ENCODE results near the gene SFT2D3. TPM values are rescaled to one million over a fixed set of nuclear protein-coding genes. Genes with fewer than 3 reads are reported as not detected.
A peak's percentile ranks its signal among the peaks of the same experiment; 100 is the strongest.

Gene SFT2D3
- polyA plus RNA-seq, 2 of the 4 experiments (the other 2 are of a cell fraction) = 4.5 to 10.4 TPM

DNA sequence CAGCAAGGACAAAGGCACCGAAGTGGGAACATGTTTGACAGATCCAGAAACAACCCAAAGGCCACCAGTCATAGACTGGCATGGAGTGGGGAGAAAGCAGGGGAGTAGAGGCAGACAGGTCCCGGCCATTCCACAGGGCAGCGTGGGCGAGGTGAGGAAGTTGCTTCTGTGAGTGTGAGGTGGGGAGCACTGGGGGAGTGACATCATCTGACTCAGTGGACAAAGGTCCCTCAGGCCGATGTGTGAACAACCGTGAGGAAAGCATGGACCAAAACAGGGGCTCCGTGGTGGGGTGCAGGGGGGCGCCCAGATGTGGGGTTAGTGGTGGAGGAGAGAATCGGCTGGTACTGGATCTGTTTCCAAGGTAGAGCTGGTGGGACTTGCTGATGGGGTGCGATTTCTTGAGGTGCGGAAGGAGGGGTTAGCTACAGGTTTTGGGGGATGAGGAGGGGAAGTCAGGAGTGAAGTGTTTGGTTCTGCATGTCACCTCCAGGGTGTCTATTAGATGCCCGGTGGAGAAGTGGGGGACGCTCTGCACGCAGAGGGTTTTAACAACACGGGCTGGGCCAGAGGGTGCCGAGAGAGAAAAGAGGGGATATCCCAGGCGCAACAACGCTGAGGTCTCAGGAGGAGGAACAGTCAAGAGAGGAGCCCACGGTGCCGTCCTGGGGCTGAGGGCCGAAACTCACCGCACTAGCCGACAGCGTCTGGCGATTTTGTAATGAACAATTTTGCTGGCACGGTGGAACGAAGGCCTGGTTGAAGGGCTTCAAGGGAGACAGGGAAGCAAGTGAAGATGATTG lies 2.5 kb upstream of the SFT2D3 start:
- no peak for ATAC-seq
- no peak for DNase-seq (ENCODE audit: low read depth in 1 of 2, low spot score in 1 of 2)
- Histone ChIP-seq H3K9me3 (no peaks in the 10 kb centered on the region), H3K4me1 (peaks cover 34% of the 10 kb centered on the region), H3K27ac (no peak overlapping the region), H3K4me3 (no peak overlapping the region), H3K4me2 (no peak overlapping the region)
- WGBS (ENCODE audit: missing lambda C conversion rate) = 95% methylated on average over 27 of the region's 27 CpGs
- ChIA-PET POLR2A (no interaction called here), CTCF (interaction anchor here (1.3 to 1.5 kb wide), 3 partner anchors 18 to 24 kb away, joined by 3 to 5 read pairs (median 4); no protein-coding TSS in a partner anchor)
- no peak for TF ChIP-seq SREBF2 (IDR thresholded peaks at IDR 0.05)
- no peak for TF ChIP-seq HOXB5 (CRISPR knock-in tag; IDR thresholded peaks at IDR 0.05)
- TF ChIP-seq EHF (CRISPR knock-in tag; IDR thresholded peaks at IDR 0.05) = no peak
- no peak for TF ChIP-seq USF2 (IDR thresholded peaks at IDR 0.05)
- no peak for TF ChIP-seq RAD21 (conservative IDR thresholded peaks at IDR 0.05 in 1 of 2, IDR thresholded peaks at IDR 0.05 in 1 of 2)
- no peak for FAIRE-seq

GRCh38 chr2:127700527-127701192 lies 637 bp upstream of the SFT2D3 start:
- peak; percentile 59 to 62 for ATAC-seq
- Histone ChIP-seq H3K9me3 (no peaks in the 10 kb centered on the region), H3K4me3 (peak overlapping the region; percentile 71), H3K4me2 (peak overlapping the region; percentile 83), H3K4me1 (peaks cover 34% of the 10 kb centered on the region), H3K27ac (peak overlapping the region; percentile 96 to 99)
- ChIA-PET CTCF (no interaction called here), POLR2A (interaction anchor here (0.6 to 1.9 kb wide), 6 partner anchors 25 to 656 kb away, joined by 3 to 5 read pairs (median 3); partner anchors contain the start of gene LIMS2)
- FAIRE-seq = no peak
- 17% methylated on average over 17 of the region's 17 CpGs for WGBS (ENCODE audit: missing lambda C conversion rate)
- TF ChIP-seq HOXB5 (CRISPR knock-in tag; IDR thresholded peaks at IDR 0.05) (no peak), TFCP2L1 (CRISPR knock-in tag; IDR thresholded peaks at IDR 0.05) (no peak), RARB (CRISPR knock-in tag; IDR thresholded peaks at IDR 0.05) (peak; percentile 19; the same call in 1 of the 2 replicates), RCOR1 (IDR thresholded peaks at IDR 0.05; ENCODE audit: low read depth, low read length) (no peak), HOXB13 (CRISPR knock-in tag; IDR thresholded peaks at IDR 0.05; ENCODE audit: low read depth) (no peak; the same call in 1 of the 2 replicates), FOSL2 (IDR thresholded peaks at IDR 0.05) (0 out of 2 replicates have a peak, but pooled peaks have one; percentile 14), FOSL2 (CRISPR knock-in tag; IDR thresholded peaks at IDR 0.05) (peak; percentile 72), HOXA7 (CRISPR knock-in tag; IDR thresholded peaks at IDR 0.05) (peak; percentile 71; the same call in 1 of the 2 replicates), CEBPB (IDR thresholded peaks at IDR 0.05) (no peak), REST (IDR thresholded peaks at IDR 0.05) (0 out of 2 replicates have a peak, but pooled peaks have one; percentile 23), ESRRA (IDR thresholded peaks at IDR 0.05; ENCODE audit: borderline replicate concordance, low read length) (no peak), KDM5A (IDR thresholded peaks at IDR 0.05) (no peak), SMC3 (IDR thresholded peaks at IDR 0.05) (0 out of 3 replicates have a peak, but pooled peaks have one; percentile 15), POLR2A (IDR thresholded peaks at IDR 0.05; ENCODE audit: low read length) (peak; percentile 33; the same call in 1 of the 2 replicates), HMGXB4 (CRISPR knock-in tag; IDR thresholded peaks at IDR 0.05; ENCODE audit: borderline replicate concordance) (no peak), MYC (IDR thresholded peaks at IDR 0.05; ENCODE audit: borderline replicate concordance, low read length) (peak; percentile 67; the same call in 1 of the 2 replicates), USF2 (IDR thresholded peaks at IDR 0.05) (peak; percentile 65), TP53 (CRISPR knock-in tag; IDR thresholded peaks at IDR 0.05) (no peak), MAX (IDR thresholded peaks at IDR 0.05) (peak; percentile 87), EP300 (IDR thresholded peaks at IDR 0.05) (no peak)
- TF ChIP-seq, protein P1, sequence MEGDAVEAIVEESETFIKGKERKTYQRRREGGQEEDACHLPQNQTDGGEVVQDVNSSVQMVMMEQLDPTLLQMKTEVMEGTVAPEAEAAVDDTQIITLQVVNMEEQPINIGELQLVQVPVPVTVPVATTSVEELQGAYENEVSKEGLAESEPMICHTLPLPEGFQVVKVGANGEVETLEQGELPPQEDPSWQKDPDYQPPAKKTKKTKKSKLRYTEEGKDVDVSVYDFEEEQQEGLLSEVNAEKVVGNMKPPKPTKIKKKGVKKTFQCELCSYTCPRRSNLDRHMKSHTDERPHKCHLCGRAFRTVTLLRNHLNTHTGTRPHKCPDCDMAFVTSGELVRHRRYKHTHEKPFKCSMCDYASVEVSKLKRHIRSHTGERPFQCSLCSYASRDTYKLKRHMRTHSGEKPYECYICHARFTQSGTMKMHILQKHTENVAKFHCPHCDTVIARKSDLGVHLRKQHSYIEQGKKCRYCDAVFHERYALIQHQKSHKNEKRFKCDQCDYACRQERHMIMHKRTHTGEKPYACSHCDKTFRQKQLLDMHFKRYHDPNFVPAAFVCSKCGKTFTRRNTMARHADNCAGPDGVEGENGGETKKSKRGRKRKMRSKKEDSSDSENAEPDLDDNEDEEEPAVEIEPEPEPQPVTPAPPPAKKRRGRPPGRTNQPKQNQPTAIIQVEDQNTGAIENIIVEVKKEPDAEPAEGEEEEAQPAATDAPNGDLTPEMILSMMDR (IDR thresholded peaks at IDR 0.05) = no peak; the same call in 2 of the 3 replicates
- TF ChIP-seq, protein P2, sequence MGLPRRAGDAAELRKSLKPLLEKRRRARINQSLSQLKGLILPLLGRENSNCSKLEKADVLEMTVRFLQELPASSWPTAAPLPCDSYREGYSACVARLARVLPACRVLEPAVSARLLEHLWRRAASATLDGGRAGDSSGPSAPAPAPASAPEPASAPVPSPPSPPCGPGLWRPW (IDR thresholded peaks at IDR 0.05) = no peak
- peak; percentile 91 for DNase-seq (ENCODE audit: low read depth in 1 of 2, low spot score in 1 of 2)
